HG03103 (cell line): Measurements from ENCODE around the gene POLR1A.
A peak's percentile ranks its signal among the peaks of the same experiment; 100 is the strongest.
"Not testable (repeated sequence)": the region's sequence is repeated elsewhere in the genome, so short reads cannot be mapped to it uniquely, and the experiment has no call there.

Experiments
- ATAC-seq: cut with Tn5 transposase; IDR thresholded peaks from one replicate; pipeline ENCODE4 v1.9.1; 2021; ENCODE audit warnings: low read depth; ENCODE audit not compliant: unreplicated experiment

POLR1A gene

DNA sequence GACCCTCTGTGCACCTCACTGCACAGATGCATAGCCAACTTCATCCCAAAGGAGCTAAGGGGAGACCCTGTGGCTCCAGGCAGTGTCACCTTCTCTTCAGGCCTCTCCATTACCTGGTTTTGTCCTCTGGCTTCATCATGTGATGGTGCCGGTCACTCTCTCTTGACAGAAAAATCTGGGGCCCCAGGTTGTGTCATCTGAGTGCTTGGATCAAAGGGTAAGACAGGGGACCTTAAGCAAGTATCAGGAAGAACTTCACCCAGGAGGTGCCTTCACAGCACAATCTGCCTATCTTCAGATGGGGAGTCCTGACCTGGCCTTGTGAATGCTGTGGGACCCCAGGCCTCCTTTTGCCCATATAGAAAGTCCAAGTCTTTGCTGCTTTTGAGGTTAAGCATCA, 104.4 kb downstream of the POLR1A start:
- no peak for ATAC-seq

- no peak for ATAC-seq
These were observed 104.8 kb downstream of the POLR1A start for GRCh38 chr2:86000938-86001312.

- no peak for ATAC-seq
These were observed 105.4 kb downstream of the POLR1A start for GRCh38 chr2:86000131-86000937.

DNA sequence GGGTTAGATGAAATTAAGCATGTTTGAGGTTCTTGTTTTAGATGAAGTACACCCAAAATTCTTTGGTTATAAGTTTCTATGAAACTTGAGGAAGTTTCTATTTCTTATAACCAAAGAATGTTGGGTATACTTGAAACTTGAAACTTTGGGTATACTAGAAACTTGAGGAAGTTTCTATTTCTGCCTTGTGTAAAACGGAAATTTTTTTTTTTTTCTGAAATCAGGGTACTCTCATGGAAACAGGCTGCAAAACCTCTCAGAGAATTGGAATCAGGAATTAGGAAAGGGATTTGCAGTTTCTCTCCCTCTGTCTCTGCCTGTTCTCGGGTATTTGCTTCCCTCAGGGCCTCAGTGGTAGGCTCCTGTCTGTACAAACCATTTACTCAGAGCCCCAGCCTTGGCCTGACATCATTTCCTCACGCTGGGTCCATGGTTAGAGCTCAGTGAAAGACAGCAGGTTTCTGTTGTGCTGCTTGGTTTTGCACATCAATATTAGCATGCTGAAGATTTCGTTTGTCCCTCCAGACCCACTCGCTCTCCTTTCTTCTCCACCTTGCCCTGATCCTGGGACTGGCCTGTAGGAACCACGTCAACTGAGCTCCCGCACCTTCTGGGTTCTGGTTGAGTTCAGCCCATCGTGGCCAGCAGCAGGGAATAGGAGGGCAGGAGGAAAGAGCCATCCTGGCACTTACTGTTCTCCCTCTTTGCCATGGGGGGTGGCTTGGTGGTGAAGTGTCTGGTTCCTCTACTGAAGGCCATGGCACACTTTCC, 106.4 kb downstream of the POLR1A start:
- peak; percentile 69 for ATAC-seq

DNA sequence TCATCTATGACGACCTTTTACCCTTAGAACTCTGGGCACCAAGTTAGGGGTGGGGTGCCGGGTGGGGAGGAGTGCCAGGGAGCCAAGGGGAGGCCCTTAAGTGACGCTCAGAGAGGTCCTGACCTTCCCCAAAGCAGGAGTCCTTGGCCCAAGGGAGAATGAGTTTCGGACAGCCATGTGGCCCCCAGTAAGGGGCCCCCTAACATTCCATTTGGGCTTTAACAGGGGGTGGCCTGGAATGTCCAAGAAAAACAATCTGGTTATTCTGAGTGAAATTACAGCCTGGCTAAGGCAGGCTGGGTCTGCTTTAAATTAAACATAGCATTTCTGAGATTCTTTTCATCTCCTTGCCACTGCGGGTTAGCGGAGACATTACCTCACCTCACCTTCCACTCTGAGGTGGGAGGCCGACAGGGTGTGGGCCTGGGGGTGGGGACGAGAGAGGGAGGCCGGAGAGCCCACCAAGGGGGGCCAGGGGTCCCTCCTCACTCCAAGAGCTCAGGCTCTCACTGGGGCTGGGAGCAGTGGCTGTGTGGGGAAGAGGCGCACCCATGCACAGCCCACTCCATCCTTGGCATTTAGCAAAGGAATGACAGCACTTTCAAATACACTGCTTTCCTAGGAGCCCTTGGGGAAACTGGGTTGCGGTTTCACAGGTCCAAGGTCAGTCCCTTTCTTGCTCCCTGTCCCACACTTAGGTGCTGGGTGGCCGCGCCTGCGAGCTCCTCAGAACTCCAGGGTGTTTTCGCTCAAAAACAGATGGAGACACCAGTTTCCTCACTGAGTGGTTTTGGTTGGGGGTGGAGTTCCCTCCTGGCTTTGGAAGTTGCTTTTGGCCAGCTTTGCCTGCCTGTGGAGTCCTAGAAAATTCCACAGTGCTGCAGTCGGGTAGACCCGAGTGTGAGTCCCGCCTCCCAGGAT, 107.4 kb downstream of the POLR1A start:
- no peak for ATAC-seq

DNA sequence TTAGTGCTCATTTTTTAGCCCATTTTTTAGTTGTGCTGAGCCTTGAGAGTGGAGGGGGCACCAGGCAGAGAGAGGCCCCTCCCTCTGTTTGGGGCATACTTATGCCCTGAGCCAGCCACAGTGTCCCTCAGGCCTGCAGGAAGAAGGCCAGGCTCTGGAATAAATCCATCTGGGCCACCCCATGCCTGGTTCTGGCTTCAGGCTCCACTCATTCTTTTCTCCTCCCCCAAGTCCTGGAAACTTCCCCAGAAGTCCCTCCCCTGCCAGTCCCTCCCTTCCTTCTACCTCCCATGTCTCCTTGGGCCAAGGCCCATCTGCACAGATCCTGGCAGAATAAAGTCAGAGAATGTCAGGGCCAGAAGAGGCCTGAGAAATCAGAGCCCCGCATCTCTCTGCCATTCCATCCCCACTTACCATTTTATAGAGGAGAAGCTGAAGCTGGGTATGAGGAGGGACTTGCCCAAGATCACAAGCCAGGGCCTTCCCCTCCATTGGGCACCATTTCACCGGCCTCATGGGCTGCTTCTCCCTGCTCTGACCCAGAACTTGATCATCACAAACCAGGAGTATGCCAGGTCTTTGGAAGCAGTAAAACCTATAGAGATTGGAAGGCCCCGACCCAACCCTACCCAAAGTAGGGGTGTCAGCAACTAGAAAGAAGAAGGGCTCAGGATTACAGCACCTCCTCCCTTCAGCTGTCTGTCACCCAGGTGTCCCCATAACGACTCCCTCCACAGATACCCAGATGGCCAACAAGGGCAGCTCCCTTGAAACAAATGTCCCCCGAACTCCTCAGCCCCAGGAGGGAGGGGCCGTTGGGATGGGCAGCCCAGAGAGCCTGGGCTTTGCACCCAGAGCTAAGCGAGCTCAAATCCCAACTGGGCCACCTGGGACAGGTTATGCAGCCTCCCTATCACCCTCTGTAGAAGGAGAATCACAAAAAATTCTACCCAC, 108.4 kb downstream of the POLR1A start:
- no peak for ATAC-seq

DNA sequence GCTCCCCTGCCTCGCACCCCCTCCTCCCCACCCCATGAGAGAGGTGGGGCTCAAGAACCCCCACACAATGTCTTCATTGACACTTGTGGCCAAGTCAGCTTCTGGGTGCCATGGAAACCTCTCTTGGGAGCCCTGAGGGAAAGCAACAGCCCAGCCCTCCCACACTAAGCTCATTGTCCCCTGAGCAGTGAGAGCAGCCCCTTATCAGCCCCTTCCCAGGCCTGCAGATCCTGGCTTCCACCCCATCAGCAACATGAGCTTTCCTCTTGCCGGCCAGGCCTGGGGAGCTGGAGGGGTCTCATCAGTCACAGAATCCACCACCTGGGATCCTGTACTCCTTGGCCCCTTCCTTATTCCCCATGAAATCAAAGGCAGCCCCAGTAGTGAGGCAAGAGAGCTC, 109.1 kb downstream of the POLR1A start:
- ATAC-seq = no peak

DNA sequence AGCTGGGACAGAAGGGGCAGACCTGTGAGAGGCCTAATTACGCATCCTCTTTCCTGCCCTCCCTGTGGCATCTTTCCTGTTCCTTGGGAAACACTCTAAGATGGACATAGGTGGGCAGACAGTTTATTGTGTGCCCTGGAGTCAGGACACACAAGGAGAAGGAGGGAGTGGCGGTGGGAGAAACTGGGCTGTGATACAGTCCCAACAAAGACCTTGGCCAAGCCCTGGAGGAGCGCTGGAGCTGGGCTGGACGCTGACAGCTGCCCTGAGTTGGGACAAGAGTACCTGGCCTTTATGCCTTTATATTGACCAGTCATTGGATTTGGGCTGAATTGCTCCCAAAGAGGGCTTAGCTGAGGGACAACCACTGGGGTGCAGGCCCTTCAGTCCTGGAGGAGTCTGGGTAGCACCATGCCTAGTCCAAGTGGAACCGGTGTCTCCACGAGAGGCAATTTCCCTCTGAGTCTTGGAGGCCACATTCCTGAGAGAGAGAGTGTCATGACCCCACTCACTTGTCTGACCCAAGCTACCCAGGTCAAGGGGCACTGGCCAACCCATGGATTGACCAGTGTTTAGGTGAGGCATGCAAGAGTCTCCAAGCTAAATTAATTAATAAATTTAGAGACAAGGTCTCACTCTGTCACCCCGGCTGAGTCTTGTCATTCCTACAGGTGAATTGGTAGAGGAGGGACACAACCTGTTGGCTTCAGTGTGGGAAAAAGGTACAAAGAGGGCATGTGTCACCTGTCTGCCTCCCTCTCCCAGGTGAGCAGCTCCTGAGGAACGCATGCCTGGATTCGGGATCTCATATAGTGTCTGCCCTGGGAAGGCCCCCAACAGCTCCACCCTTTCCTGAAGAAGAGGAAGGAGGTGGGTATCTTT, 109.8 kb downstream of the POLR1A start:
- ATAC-seq = no peak

- ATAC-seq = no peak
These were observed 110.6 kb downstream of the POLR1A start for GRCh38 chr2:85994897-85995647.

DNA sequence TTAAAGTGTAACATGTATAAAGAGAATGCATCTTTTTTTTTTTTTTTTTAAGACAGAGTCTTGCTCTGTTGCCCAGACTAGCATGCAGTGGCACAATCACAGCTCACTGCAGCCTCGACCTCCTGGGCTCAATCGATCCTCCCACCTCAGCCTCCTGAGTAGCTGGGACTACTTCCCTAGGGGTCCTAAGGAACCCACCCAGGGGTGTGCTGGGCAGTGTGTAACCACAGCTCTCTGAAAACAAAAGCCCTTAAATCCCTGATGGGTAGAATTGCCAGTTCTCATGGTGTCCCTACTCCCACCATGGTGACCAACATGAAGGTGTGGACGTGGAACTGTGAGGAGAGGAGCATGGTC, 111.3 kb downstream of the POLR1A start:
- ATAC-seq = peak; percentile 3

DNA sequence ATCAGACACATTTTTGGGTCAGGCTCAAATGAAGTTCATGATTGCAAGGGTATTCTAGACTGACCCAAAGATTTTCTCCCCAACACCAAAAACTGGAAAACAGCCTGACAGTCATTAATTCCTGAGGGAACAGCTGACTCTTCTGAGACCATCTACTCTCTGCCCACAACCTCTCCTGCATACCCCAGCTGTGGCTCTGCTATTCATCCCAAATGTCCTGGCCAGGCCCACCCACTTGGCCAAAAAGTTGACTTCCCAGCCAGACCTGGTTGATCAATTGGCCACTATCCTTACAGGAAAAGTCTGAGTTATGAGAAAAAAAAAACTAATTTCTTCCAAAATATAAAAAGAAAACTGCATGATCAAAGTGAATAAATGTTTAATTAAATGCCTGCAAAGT, 113.1 kb downstream of the POLR1A start:
- no peak for ATAC-seq

GRCh38 chr2:85992053-85992452, 113.6 kb downstream of the POLR1A start:
- not testable (repeated sequence) for ATAC-seq

- no peak for ATAC-seq
These were observed 115.6 kb downstream of the POLR1A start for GRCh38 chr2:85990084-85990483.

- ATAC-seq = no peak
These were observed 116.3 kb downstream of the POLR1A start for GRCh38 chr2:85989288-85989865.

- ATAC-seq = no peak
These were observed 116.8 kb downstream of the POLR1A start for GRCh38 chr2:85988914-85989270.

DNA sequence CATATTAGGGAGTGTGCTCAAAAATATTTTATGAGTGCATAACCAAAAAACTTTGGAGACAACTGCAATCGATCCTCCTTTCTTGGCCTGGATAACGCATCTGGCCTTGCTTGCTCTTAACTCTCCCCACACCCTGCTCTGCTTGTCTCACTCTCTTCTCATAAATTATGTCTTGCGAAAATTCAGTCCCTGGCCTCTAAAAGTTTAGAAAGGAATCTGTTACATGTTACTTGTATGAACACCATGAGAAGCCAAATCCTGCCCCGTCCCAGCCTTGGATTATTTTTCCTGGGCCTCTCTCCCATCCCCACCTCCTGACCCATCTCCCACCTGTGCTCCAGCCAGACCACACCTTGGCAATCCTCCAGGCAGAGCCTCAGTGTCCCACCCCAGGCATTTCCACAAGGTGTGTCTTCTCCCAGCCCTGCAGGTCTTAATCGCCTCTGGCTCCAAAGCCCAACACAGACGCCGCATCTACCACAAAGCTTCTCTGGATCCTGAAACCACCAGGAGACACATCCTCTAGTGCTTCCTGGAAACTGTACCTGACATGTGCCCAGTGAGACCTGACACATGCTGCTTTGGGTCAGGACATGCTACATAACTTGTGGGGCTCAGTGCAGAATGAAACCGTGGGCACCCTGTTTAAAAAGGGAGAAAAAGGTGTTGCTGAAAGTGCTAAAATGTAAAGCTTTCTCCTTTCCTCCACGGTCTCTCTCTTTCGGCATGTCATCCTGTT, 117.3 kb downstream of the POLR1A start:
- no peak for ATAC-seq
